Measurements from ENCODE around the gene DTNB. TPM values are rescaled to one million over a fixed set of nuclear protein-coding genes. Genes with fewer than 3 reads are reported as not detected.
"Not testable (repeated sequence)": the region's sequence is repeated elsewhere in the genome, so short reads cannot be mapped to it uniquely, and the experiment has no call there.

The DTNB gene
- total RNA-seq, 4 donors from 2014 or later: 0.70 to 23.1 (median 6.1) TPM

- Histone ChIP-seq H3K36me3 (no peaks in the 10 kb centered on the region), H3K4me1 (peaks cover 0 to 12% (median 0%) of the 10 kb centered on the region in 4 donors), H3K27me3 (no peaks in the 10 kb centered on the region), H3K9me3 (no peaks in the 10 kb centered on the region), H3K27ac (no peak overlapping the region), H3K4me3 (no peak overlapping the region)
- TF ChIP-seq POLR2A (IDR thresholded peaks at IDR 0.05): no peak
- TF ChIP-seq CTCF (IDR thresholded peaks at IDR 0.05): no peak
- no peak for DNase-seq
Observed at GRCh38 chr2:25669520-25669919, 3.9 kb downstream of the DTNB start.

- Histone ChIP-seq H3K36me3 (no peaks in the 10 kb centered on the region), H3K4me1 (no peaks in the 10 kb centered on the region), H3K27ac (no peak overlapping the region), H3K9me3 (no peaks in the 10 kb centered on the region), H3K27me3 (no peaks in the 10 kb centered on the region), H3K4me3 (no peak overlapping the region)
- TF ChIP-seq CTCF (IDR thresholded peaks at IDR 0.05) (no peak), POLR2A (IDR thresholded peaks at IDR 0.05) (no peak)
- no peak for DNase-seq
Observed at GRCh38 chr2:25666218-25666617, 7.2 kb downstream of the DTNB start.

- H3K9me3 ChIP-seq, H3K4me3 ChIP-seq, H3K36me3 ChIP-seq, H3K27me3 ChIP-seq, H3K27ac ChIP-seq, DNase-seq, H3K4me1 ChIP-seq: not testable (repeated sequence)
Observed at GRCh38 chr2:25665429-25665828, 7.9 kb downstream of the DTNB start.

- Histone ChIP-seq H3K4me1 (no peaks in the 10 kb centered on the region), H3K27me3 (no peaks in the 10 kb centered on the region), H3K4me3 (no peak overlapping the region), H3K9me3 (no peaks in the 10 kb centered on the region), H3K36me3 (no peaks in the 10 kb centered on the region), H3K27ac (no peak overlapping the region)
- TF ChIP-seq POLR2A (IDR thresholded peaks at IDR 0.05): no peak
- no peak for TF ChIP-seq CTCF (IDR thresholded peaks at IDR 0.05)
- no peak for DNase-seq
Observed at GRCh38 chr2:25664965-25665307, 8.4 kb downstream of the DTNB start.

GRCh38 chr2:25664183-25664964, 9.0 kb downstream of the DTNB start:
- TF ChIP-seq CTCF (IDR thresholded peaks at IDR 0.05): peak in 4 of 6 experiments; percentile 37 to 67 (median 60)
- TF ChIP-seq POLR2A (IDR thresholded peaks at IDR 0.05): no peak
- H3K4me1 ChIP-seq: no peaks in the 10 kb centered on the region
- DNase-seq: peak in 2 of 3 donors; percentile 27 to 69
- no peaks in the 10 kb centered on the region for H3K36me3 ChIP-seq
- H3K27me3 ChIP-seq: no peaks in the 10 kb centered on the region
- no peaks in the 10 kb centered on the region for H3K9me3 ChIP-seq
- no peak overlapping the region for H3K27ac ChIP-seq
- no peak overlapping the region for H3K4me3 ChIP-seq

- H3K36me3 ChIP-seq: no peaks in the 10 kb centered on the region
- no peaks in the 10 kb centered on the region for H3K4me1 ChIP-seq
- no peak overlapping the region for H3K27ac ChIP-seq
- TF ChIP-seq POLR2A (IDR thresholded peaks at IDR 0.05) (no peak), CTCF (IDR thresholded peaks at IDR 0.05) (no peak)
- no peaks in the 10 kb centered on the region for H3K9me3 ChIP-seq
- H3K27me3 ChIP-seq: no peaks in the 10 kb centered on the region
- no peak overlapping the region for H3K4me3 ChIP-seq
- DNase-seq: no peak
Observed at GRCh38 chr2:25655316-25655715, 18.1 kb downstream of the DTNB start.

All from Peyer's patch (tissue), 4 donors.